ENCODE measurements around the gene ZNF428. TPM values are rescaled to one million over a fixed set of nuclear protein-coding genes. Genes with fewer than 3 reads are reported as not detected.

ZNF428 gene
- total and polyA plus RNA-seq, 4 donors = 6.5 to 22.1 (median 14.4) TPM

- TF ChIP-seq FOXA1 (IDR thresholded peaks at IDR 0.05) (no peak), FOXA2 (IDR thresholded peaks at IDR 0.05) (no peak), JUND (IDR thresholded peaks at IDR 0.05) (no peak)
Observed at GRCh38 chr19:43623889-43624670, 4.7 kb upstream of the ZNF428 start (continued).

- Histone ChIP-seq H3K4me1 (ENCODE audit: control insufficient read depth in 4 of 4, insufficient read depth in 4 of 4, low read length in 3 of 4) (peaks cover 0 to 16% (median 11%) of the 10 kb centered on the region in 4 donors), H3K4me3 (ENCODE audit: low read depth in 1 of 3, low read length in 3 of 3) (no peak overlapping the region), H3K27me3 (ENCODE audit: control insufficient read depth in 4 of 4, insufficient read depth in 4 of 4, low read length in 3 of 4) (no peaks in the 10 kb centered on the region), H3K27ac (ENCODE audit: low read depth in 1 of 2, low read length in 2 of 2) (no peak overlapping the region), H3K9ac (ENCODE audit: low read depth in 1 of 2, low read length in 2 of 2) (no peak overlapping the region), H3K9me3 (ENCODE audit: control insufficient read depth in 4 of 4, low read length in 3 of 4) (no peaks in the 10 kb centered on the region), H3K36me3 (ENCODE audit: control insufficient read depth in 4 of 4, insufficient read depth in 3 of 4, low read depth in 1 of 4, low read length in 3 of 4) (no peaks in the 10 kb centered on the region)
- DNase-seq (ENCODE audit: low spot score) = no peak
- 80% methylated on average over 1 of the region's 1 CpG for WGBS
- TF ChIP-seq FOXA1 (IDR thresholded peaks at IDR 0.05) = no peak
- TF ChIP-seq GABPA (IDR thresholded peaks at IDR 0.05 in 1 of 2, conservative IDR thresholded peaks at IDR 0.05 in 1 of 2) = no peak
- no peak for TF ChIP-seq TAF1 (conservative IDR thresholded peaks at IDR 0.05)
- no peak for TF ChIP-seq EGR1 (IDR thresholded peaks at IDR 0.05; ENCODE audit: low read depth in 2 of 2)
- no peak for TF ChIP-seq JUND (IDR thresholded peaks at IDR 0.05)
- no peak for TF ChIP-seq MAX (IDR thresholded peaks at IDR 0.05)
- no peak for TF ChIP-seq HNF4A (conservative IDR thresholded peaks at IDR 0.05)
Observed at GRCh38 chr19:43622956-43623355, 3.5 kb upstream of the ZNF428 start.

- peaks cover 0 to 16% (median 11%) of the 10 kb centered on the region in 4 donors for H3K4me1 ChIP-seq (ENCODE audit: control insufficient read depth in 4 of 4, insufficient read depth in 4 of 4, low read length in 3 of 4)
- 75% methylated on average over 4 of the region's 4 CpGs for WGBS
- no peak overlapping the region for H3K9ac ChIP-seq (ENCODE audit: low read depth in 1 of 2, low read length in 2 of 2)
- no peak for DNase-seq (ENCODE audit: low spot score)
- H3K27me3 ChIP-seq (ENCODE audit: control insufficient read depth in 4 of 4, insufficient read depth in 4 of 4, low read length in 3 of 4) = no peaks in the 10 kb centered on the region
- no peak for TF ChIP-seq YY1 (IDR thresholded peaks at IDR 0.05)
- no peak for TF ChIP-seq CTCF (IDR thresholded peaks at IDR 0.05; ENCODE audit: low read depth, low read length, missing input control)
- TF ChIP-seq REST (IDR thresholded peaks at IDR 0.05) = no peak
- TF ChIP-seq JUND (IDR thresholded peaks at IDR 0.05) = no peak
- no peak for TF ChIP-seq RAD21 (IDR thresholded peaks at IDR 0.05)
- TF ChIP-seq MAX (IDR thresholded peaks at IDR 0.05) = no peak
- TF ChIP-seq EGR1 (IDR thresholded peaks at IDR 0.05; ENCODE audit: low read depth in 2 of 2) = no peak
- TF ChIP-seq HNF4A (conservative IDR thresholded peaks at IDR 0.05) = no peak
- TF ChIP-seq ZBTB33 (IDR thresholded peaks at IDR 0.05) = no peak
- no peak for TF ChIP-seq FOXA1 (IDR thresholded peaks at IDR 0.05)
- no peak overlapping the region for H3K27ac ChIP-seq (ENCODE audit: low read depth in 1 of 2, low read length in 2 of 2)
- no peaks in the 10 kb centered on the region for H3K36me3 ChIP-seq (ENCODE audit: control insufficient read depth in 4 of 4, insufficient read depth in 3 of 4, low read depth in 1 of 4, low read length in 3 of 4)
- H3K9me3 ChIP-seq (ENCODE audit: control insufficient read depth in 4 of 4, low read length in 3 of 4) = no peaks in the 10 kb centered on the region
- no peak overlapping the region for H3K4me3 ChIP-seq (ENCODE audit: low read depth in 1 of 3, low read length in 3 of 3)
Observed at GRCh38 chr19:43622070-43622469, 2.6 kb upstream of the ZNF428 start.
